HEK293 (cell line): Measurements from ENCODE around the gene NRL.
A peak's percentile ranks its signal among the peaks of the same experiment; 100 is the strongest.

Experiments
- CTCF ChIA-PET: fragments of 350-600 bp; formaldehyde crosslinking; extraction: SDS; loops from one replicate; lab custom pipeline; 2021; ENCODE audit warnings: antibody characterized with exemption; lab: Yijun Ruan, JAX
- POLR2A ChIA-PET: fragments of 300-600 bp; formaldehyde crosslinking; extraction: SDS; loops from one replicate; lab custom pipeline; 2020; ENCODE audit warnings: antibody characterized with exemption, inconsistent platforms; lab: Yijun Ruan, JAX
- H3K27ac ChIP-seq: fragments of 200-500 bp; sonication (Bioruptor generic); 2 replicates; pipeline ENCODE4 v1.5.1; 2014; ENCODE audit warnings: low read depth, low read length, control low read depth, inconsistent platforms; ENCODE audit errors: extremely low read depth
- H3K36me3 ChIP-seq, 2 experiments: fragments of 200-500 bp in 1 of 2; sonication (Bioruptor generic) in 1 of 2; 1 replicate in 1 of 2; 2 replicates in 1 of 2; pipeline ENCODE4 v1.5.1; 2014 to 2017; ENCODE audit warnings: inconsistent platforms in 2 of 2, low read length in 2 of 2; ENCODE audit not compliant: control insufficient read depth in 2 of 2, insufficient read depth in 1 of 2
- H3K4me1 ChIP-seq: fragments of 200-500 bp; sonication (Bioruptor generic); 2 replicates; pipeline ENCODE4 v1.5.1; 2014; ENCODE audit warnings: mild to moderate bottlenecking, low read length, inconsistent platforms; ENCODE audit not compliant: control insufficient read depth, insufficient read depth
- H3K4me3 ChIP-seq: 2 replicates; pipeline ENCODE4 v1.5.1; 2011; ENCODE audit warnings: low read depth, mild to moderate bottlenecking, control low read depth, low read length, moderate library complexity
- H3K9me3 ChIP-seq: fragments of 200-500 bp; sonication (Bioruptor generic); 2 replicates; pipeline ENCODE4 v1.5.1; 2014; ENCODE audit warnings: low read depth, low read length, inconsistent platforms; ENCODE audit not compliant: control insufficient read depth, insufficient read depth
- HOXC10 ChIP-seq: sonication (generic); formaldehyde crosslinking; IDR thresholded peaks from 2 replicates; pipeline ENCODE4 v1.8.1; 2023; ENCODE audit warnings: mild to moderate bottlenecking, missing genetic modification reagents
- KLF10 ChIP-seq: fragments of 450-650 bp; IDR thresholded peaks from 2 replicates; pipeline ENCODE4 v1.5.1; 2018; ENCODE audit warnings: missing biosample characterization, mild to moderate bottlenecking, missing genetic modification characterization
- MZF1 ChIP-seq: fragments of 450-650 bp; formaldehyde crosslinking; IDR thresholded peaks from 2 replicates; pipeline ENCODE4 v1.5.1; 2017; ENCODE audit warnings: missing biosample characterization, missing genetic modification characterization, borderline replicate concordance
- SP3 ChIP-seq: fragments of 450-650 bp; formaldehyde crosslinking; IDR thresholded peaks from 2 replicates; pipeline ENCODE4 v1.5.1; 2016; ENCODE audit warnings: missing biosample characterization, missing genetic modification characterization
- ZBTB21 ChIP-seq: fragments of 450-650 bp; formaldehyde crosslinking; IDR thresholded peaks from 2 replicates; pipeline ENCODE4 v1.5.1; 2017; ENCODE audit warnings: missing biosample characterization, missing genetic modification characterization
- ZFHX2 ChIP-seq: fragments of 450-650 bp; formaldehyde crosslinking; conservative IDR thresholded peaks from 2 replicates; pipeline ENCODE4 v1.5.1; 2016; ENCODE audit warnings: missing biosample characterization, missing genetic modification characterization
- ZNF114 ChIP-seq: fragments of 450-650 bp; formaldehyde crosslinking; IDR thresholded peaks from 2 replicates; pipeline ENCODE4 v1.5.0; 2017; ENCODE audit warnings: missing biosample characterization, missing genetic modification characterization
- ZNF138 ChIP-seq: fragments of 450-650 bp; formaldehyde crosslinking; IDR thresholded peaks from 2 replicates; pipeline ENCODE4 v1.5.1; 2016; ENCODE audit warnings: missing biosample characterization, missing genetic modification characterization, borderline replicate concordance
- ZNF169 ChIP-seq: fragments of 450-650 bp; formaldehyde crosslinking; IDR thresholded peaks from 2 replicates; pipeline ENCODE4 v1.5.1; 2016; ENCODE audit warnings: missing biosample characterization, missing genetic modification characterization
- ZNF175 ChIP-seq: fragments of 450-650 bp; formaldehyde crosslinking; IDR thresholded peaks from 2 replicates; pipeline ENCODE4 v1.5.1; 2016; ENCODE audit warnings: missing biosample characterization, missing genetic modification characterization
- ZNF24 ChIP-seq: fragments of 450-650 bp; formaldehyde crosslinking; IDR thresholded peaks from 2 replicates; pipeline ENCODE4 v1.5.1; 2016; ENCODE audit warnings: missing biosample characterization, missing genetic modification characterization
- ZNF274 ChIP-seq, 2 experiments: fragments of 200-500 bp in 1 of 2; fragments of 450-650 bp in 1 of 2; sonication (Bioruptor generic) in 1 of 2; formaldehyde crosslinking in 1 of 2; IDR thresholded peaks; 2 replicates each; pipeline versions ENCODE4 v1.5.1 to v1.6.1; 2014 to 2016; ENCODE audit warnings: borderline replicate concordance in 1 of 2, inconsistent platforms in 1 of 2, low read length in 1 of 2, missing biosample characterization in 1 of 2, missing genetic modification characterization in 1 of 2
- ZNF311 ChIP-seq: fragments of 450-650 bp; formaldehyde crosslinking; IDR thresholded peaks from 2 replicates; pipeline ENCODE4 v1.5.1; 2017; ENCODE audit warnings: missing biosample characterization, missing genetic modification characterization, borderline replicate concordance
- ZNF354C ChIP-seq: fragments of 450-650 bp; formaldehyde crosslinking; IDR thresholded peaks from 2 replicates; pipeline ENCODE4 v1.5.1; 2016; ENCODE audit warnings: missing biosample characterization, missing genetic modification characterization, low read depth, borderline replicate concordance
- ZNF404 ChIP-seq: fragments of 450-650 bp; formaldehyde crosslinking; IDR thresholded peaks from 2 replicates; pipeline ENCODE4 v1.5.1; 2017; ENCODE audit warnings: missing biosample characterization, missing genetic modification characterization
- ZNF623 ChIP-seq: fragments of 450-650 bp; formaldehyde crosslinking; IDR thresholded peaks from 2 replicates; pipeline ENCODE4 v1.5.1; 2016; ENCODE audit warnings: missing biosample characterization, missing genetic modification characterization
- ZNF626 ChIP-seq: fragments of 450-650 bp; sonication (Bioruptor Pico); formaldehyde crosslinking; IDR thresholded peaks from 2 replicates; pipeline ENCODE4 v1.5.1; 2018; ENCODE audit warnings: missing biosample characterization, missing genetic modification characterization, inconsistent platforms
- ZNF664 ChIP-seq: fragments of 450-650 bp; formaldehyde crosslinking; IDR thresholded peaks from 2 replicates; pipeline ENCODE4 v1.5.1; 2016; ENCODE audit warnings: missing biosample characterization, missing genetic modification characterization
- ZNF76 ChIP-seq: fragments of 450-650 bp; formaldehyde crosslinking; IDR thresholded peaks from 2 replicates; pipeline ENCODE4; 2016; ENCODE audit warnings: low read depth, missing biosample characterization, missing genetic modification characterization, borderline replicate concordance
- ZNF776 ChIP-seq: fragments of 450-650 bp; formaldehyde crosslinking; IDR thresholded peaks from 2 replicates; pipeline ENCODE4 v1.5.0; 2017; ENCODE audit warnings: missing biosample characterization, missing genetic modification characterization, borderline replicate concordance
- ZNF830 ChIP-seq: fragments of 450-650 bp; IDR thresholded peaks from 2 replicates; pipeline ENCODE4 v1.5.0; 2018; ENCODE audit warnings: missing biosample characterization, missing genetic modification characterization, low read depth, mild to moderate bottlenecking, moderate library complexity
- ZNF837 ChIP-seq: fragments of 450-650 bp; formaldehyde crosslinking; IDR thresholded peaks from 2 replicates; pipeline ENCODE4 v1.5.1; 2016; ENCODE audit warnings: missing biosample characterization, missing genetic modification characterization
- TF ChIP-seq, protein P1 (sequence below): fragments of 450-650 bp; formaldehyde crosslinking; optimal IDR thresholded peaks from 2 replicates; pipeline ENCODE3; 2016; ENCODE audit warnings: missing biosample characterization, mild to moderate bottlenecking, missing genetic modification characterization
- TF ChIP-seq, protein P2 (sequence below): fragments of 450-650 bp; formaldehyde crosslinking; IDR thresholded peaks from 2 replicates; pipeline ENCODE4 v1.5.1; 2016; ENCODE audit warnings: missing biosample characterization, missing genetic modification characterization
- TF ChIP-seq, protein P3 (sequence below): fragments of 450-650 bp; formaldehyde crosslinking; conservative IDR thresholded peaks from 2 replicates; pipeline ENCODE4 v1.5.1; 2016; ENCODE audit warnings: low read depth, missing biosample characterization, missing genetic modification characterization
- TF ChIP-seq, protein P4 (sequence below): sonication (generic); formaldehyde crosslinking; IDR thresholded peaks from 2 replicates; pipeline ENCODE4 v1.8.1; 2022; ENCODE audit warnings: mild to moderate bottlenecking, moderate library complexity, missing genetic modification reagents
- TF ChIP-seq, protein P5 (sequence below): fragments of 450-650 bp; IDR thresholded peaks from 2 replicates; pipeline ENCODE4 v1.5.1; 2018; ENCODE audit warnings: missing biosample characterization, mild to moderate bottlenecking, missing genetic modification characterization
- TF ChIP-seq, protein P6 (sequence below): fragments of 450-650 bp; formaldehyde crosslinking; IDR thresholded peaks from 2 replicates; pipeline ENCODE4 v1.5.1; 2016; ENCODE audit warnings: missing biosample characterization, missing genetic modification characterization

The NRL gene

DNA sequence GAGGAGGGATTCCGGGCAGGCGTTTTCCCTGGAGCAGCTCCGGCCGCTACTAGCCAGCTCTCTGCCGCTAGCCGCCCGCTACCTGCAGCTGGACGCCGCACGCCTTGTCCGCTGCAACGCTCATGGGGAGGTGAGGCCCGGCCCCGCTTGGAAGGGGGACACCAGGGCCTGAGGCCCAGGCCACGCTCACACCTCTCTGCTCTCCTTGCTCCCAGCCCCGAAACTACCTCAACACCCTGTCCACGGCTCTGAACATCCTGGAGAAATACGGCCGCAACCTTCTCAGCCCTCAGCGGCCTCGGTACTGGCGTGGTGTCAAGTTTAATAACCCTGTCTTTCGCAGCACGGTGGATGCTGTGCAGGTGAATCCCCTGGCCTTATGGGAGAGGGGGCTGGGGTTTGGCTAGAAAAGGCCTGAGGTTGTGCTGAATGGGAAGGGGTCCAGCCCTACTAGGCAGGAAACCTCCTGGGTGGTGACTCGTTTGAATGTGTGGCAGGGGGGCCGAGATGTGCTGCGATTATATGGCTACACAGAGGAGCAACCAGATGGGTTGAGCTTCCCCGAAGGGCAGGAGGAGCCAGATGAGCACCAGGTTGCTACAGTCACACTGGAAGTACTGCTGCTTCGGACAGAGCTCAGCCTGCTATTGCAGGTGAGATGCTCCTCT lies 33.1 kb upstream of the NRL start:
- Histone ChIP-seq H3K9me3 (no peaks in the 10 kb centered on the region), H3K36me3 (peaks cover 21 to 66% of the 10 kb centered on the region in 2 experiments), H3K4me3 (peak overlapping the region; percentile 91), H3K4me1 (peaks cover 8% of the 10 kb centered on the region), H3K27ac (peak overlapping the region; percentile 68; the same call in 1 of the 2 replicates)
- POLR2A ChIA-PET: interaction anchor here (0.6 to 3.8 kb wide), 8 partner anchors 10 to 54 kb away, joined by 4 to 79 read pairs (median 14); partner anchors contain the start of genes DCAF11, IPO4, IRF9 and NRL
- CTCF ChIA-PET: interaction anchor here (1.0 to 3.7 kb wide), 3 partner anchors 13 to 90 kb away, joined by 3 to 34 read pairs (median 3); partner anchors contain the start of gene IRF9
- TF ChIP-seq ZNF169 (tag by site-specific recombination): no peak
- no peak for TF ChIP-seq ZNF626 (tag by site-specific recombination)
- TF ChIP-seq ZBTB21: no peak
- TF ChIP-seq, protein P1, sequence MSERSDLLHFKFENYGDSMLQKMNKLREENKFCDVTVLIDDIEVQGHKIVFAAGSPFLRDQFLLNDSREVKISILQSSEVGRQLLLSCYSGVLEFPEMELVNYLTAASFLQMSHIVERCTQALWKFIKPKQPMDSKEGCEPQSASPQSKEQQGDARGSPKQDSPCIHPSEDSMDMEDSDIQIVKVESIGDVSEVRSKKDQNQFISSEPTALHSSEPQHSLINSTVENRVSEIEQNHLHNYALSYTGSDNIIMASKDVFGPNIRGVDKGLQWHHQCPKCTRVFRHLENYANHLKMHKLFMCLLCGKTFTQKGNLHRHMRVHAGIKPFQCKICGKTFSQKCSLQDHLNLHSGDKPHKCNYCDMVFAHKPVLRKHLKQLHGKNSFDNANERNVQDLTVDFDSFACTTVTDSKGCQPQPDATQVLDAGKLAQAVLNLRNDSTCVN (tag by site-specific recombination): peak; percentile 5
- no peak for TF ChIP-seq ZNF664 (tag by site-specific recombination)
- TF ChIP-seq ZFHX2: no peak
- no peak for TF ChIP-seq ZNF830 (tag by site-specific recombination)
- TF ChIP-seq SP3 (tag by site-specific recombination): no peak
- no peak for TF ChIP-seq ZNF776
- TF ChIP-seq MZF1 (tag by site-specific recombination): no peak
- no peak for TF ChIP-seq ZNF404 (tag by site-specific recombination)
- TF ChIP-seq ZNF114 (tag by site-specific recombination): no peak
- TF ChIP-seq ZNF24 (tag by site-specific recombination): no peak
- no peak for TF ChIP-seq ZNF311
- peak; percentile 25; the same call in 1 of the 2 replicates for TF ChIP-seq ZNF76 (tag by site-specific recombination)
- TF ChIP-seq ZNF623: no peak
- TF ChIP-seq, protein P2, sequence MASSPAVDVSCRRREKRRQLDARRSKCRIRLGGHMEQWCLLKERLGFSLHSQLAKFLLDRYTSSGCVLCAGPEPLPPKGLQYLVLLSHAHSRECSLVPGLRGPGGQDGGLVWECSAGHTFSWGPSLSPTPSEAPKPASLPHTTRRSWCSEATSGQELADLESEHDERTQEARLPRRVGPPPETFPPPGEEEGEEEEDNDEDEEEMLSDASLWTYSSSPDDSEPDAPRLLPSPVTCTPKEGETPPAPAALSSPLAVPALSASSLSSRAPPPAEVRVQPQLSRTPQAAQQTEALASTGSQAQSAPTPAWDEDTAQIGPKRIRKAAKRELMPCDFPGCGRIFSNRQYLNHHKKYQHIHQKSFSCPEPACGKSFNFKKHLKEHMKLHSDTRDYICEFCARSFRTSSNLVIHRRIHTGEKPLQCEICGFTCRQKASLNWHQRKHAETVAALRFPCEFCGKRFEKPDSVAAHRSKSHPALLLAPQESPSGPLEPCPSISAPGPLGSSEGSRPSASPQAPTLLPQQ: no peak
- TF ChIP-seq, protein P3, sequence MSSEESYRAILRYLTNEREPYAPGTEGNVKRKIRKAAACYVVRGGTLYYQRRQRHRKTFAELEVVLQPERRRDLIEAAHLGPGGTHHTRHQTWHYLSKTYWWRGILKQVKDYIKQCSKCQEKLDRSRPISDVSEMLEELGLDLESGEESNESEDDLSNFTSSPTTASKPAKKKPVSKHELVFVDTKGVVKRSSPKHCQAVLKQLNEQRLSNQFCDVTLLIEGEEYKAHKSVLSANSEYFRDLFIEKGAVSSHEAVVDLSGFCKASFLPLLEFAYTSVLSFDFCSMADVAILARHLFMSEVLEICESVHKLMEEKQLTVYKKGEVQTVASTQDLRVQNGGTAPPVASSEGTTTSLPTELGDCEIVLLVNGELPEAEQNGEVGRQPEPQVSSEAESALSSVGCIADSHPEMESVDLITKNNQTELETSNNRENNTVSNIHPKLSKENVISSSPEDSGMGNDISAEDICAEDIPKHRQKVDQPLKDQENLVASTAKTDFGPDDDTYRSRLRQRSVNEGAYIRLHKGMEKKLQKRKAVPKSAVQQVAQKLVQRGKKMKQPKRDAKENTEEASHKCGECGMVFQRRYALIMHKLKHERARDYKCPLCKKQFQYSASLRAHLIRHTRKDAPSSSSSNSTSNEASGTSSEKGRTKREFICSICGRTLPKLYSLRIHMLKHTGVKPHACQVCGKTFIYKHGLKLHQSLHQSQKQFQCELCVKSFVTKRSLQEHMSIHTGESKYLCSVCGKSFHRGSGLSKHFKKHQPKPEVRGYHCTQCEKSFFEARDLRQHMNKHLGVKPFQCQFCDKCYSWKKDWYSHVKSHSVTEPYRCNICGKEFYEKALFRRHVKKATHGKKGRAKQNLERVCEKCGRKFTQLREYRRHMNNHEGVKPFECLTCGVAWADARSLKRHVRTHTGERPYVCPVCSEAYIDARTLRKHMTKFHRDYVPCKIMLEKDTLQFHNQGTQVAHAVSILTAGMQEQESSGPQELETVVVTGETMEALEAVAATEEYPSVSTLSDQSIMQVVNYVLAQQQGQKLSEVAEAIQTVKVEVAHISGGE (tag by site-specific recombination): 0 out of 2 replicates have a peak, but pooled peaks have one; percentile 6
- TF ChIP-seq, protein P4, sequence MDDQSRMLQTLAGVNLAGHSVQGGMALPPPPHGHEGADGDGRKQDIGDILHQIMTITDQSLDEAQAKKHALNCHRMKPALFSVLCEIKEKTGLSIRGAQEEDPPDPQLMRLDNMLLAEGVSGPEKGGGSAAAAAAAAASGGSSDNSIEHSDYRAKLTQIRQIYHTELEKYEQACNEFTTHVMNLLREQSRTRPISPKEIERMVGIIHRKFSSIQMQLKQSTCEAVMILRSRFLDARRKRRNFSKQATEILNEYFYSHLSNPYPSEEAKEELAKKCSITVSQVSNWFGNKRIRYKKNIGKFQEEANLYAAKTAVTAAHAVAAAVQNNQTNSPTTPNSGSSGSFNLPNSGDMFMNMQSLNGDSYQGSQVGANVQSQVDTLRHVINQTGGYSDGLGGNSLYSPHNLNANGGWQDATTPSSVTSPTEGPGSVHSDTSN (CRISPR knock-in tag): 0 out of 2 replicates have a peak, but pooled peaks have one; percentile 54
- TF ChIP-seq, protein P5, sequence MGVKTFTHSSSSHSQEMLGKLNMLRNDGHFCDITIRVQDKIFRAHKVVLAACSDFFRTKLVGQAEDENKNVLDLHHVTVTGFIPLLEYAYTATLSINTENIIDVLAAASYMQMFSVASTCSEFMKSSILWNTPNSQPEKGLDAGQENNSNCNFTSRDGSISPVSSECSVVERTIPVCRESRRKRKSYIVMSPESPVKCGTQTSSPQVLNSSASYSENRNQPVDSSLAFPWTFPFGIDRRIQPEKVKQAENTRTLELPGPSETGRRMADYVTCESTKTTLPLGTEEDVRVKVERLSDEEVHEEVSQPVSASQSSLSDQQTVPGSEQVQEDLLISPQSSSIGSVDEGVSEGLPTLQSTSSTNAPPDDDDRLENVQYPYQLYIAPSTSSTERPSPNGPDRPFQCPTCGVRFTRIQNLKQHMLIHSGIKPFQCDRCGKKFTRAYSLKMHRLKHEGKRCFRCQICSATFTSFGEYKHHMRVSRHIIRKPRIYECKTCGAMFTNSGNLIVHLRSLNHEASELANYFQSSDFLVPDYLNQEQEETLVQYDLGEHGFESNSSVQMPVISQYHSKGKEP (tag by site-specific recombination): no peak
- no peak for TF ChIP-seq ZNF175 (tag by site-specific recombination)
- TF ChIP-seq, protein P6, sequence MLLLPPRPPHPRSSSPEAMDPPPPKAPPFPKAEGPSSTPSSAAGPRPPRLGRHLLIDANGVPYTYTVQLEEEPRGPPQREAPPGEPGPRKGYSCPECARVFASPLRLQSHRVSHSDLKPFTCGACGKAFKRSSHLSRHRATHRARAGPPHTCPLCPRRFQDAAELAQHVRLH: no peak
- no peak for TF ChIP-seq ZNF354C (tag by site-specific recombination)
- TF ChIP-seq ZNF138 (tag by site-specific recombination): no peak
- TF ChIP-seq HOXC10 (CRISPR knock-in tag): no peak
- TF ChIP-seq ZNF837 (tag by site-specific recombination): no peak
- TF ChIP-seq KLF10 (tag by site-specific recombination): no peak
- TF ChIP-seq ZNF274 (IDR thresholded peaks at IDR 0.05; ENCODE audit: low read length): no peak
- no peak for TF ChIP-seq ZNF274 (tag by site-specific recombination; IDR thresholded peaks at IDR 0.05; ENCODE audit: borderline replicate concordance)
